NCI-H2081 (cell line): Measurements from ENCODE around the gene ERICH6B.

ENCODE experiments used
- DNase-seq, 2 experiments: peaks; one replicate each; lab custom pipeline; 2025; lab: John Stamatoyannopoulos, UW

ERICH6B gene

GRCh38 chr13:45542391-45542790, 73.1 kb downstream of the ERICH6B start:
- DNase-seq: no peak

GRCh38 chr13:45541806-45542205, 73.7 kb downstream of the ERICH6B start:
- DNase-seq: no peak

- no peak for DNase-seq
Measured at GRCh38 chr13:45540864-45541263, 74.7 kb downstream of the ERICH6B start.

GRCh38 chr13:45540195-45540594, 75.3 kb downstream of the ERICH6B start:
- DNase-seq: no peak

GRCh38 chr13:45538382-45538781, 77.2 kb downstream of the ERICH6B start:
- DNase-seq: peak; percentile 1 to 19

GRCh38 chr13:45537516-45537915, 78.0 kb downstream of the ERICH6B start:
- DNase-seq: no peak

- no peak for DNase-seq
Measured at GRCh38 chr13:45536224-45536623, 79.3 kb downstream of the ERICH6B start.

- DNase-seq: no peak
Measured at GRCh38 chr13:45534604-45535003, 80.9 kb downstream of the ERICH6B start.

- no peak for DNase-seq
Measured at GRCh38 chr13:45529758-45530157, 85.8 kb downstream of the ERICH6B start.

GRCh38 chr13:45527699-45528462, 87.7 kb downstream of the ERICH6B start:
- no peak for DNase-seq

GRCh38 chr13:45522571-45522970, 93.0 kb downstream of the ERICH6B start:
- DNase-seq: no peak

- no peak for DNase-seq
Measured at GRCh38 chr13:45521297-45521696, 94.2 kb downstream of the ERICH6B start.

- no peak for DNase-seq
Measured at GRCh38 chr13:45519493-45519892, 96.0 kb downstream of the ERICH6B start.

- no peak for DNase-seq
Measured at GRCh38 chr13:45518525-45519245, 96.9 kb downstream of the ERICH6B start.

GRCh38 chr13:45516757-45517156, 98.8 kb downstream of the ERICH6B start:
- DNase-seq: no peak

GRCh38 chr13:45512098-45512496, 103.4 kb downstream of the ERICH6B start:
- DNase-seq: no peak

- peak; percentile 39 to 53 for DNase-seq
Measured at GRCh38 chr13:45511310-45512097, 104.0 kb downstream of the ERICH6B start.

- no peak for DNase-seq
Measured at GRCh38 chr13:45510672-45511071, 104.9 kb downstream of the ERICH6B start.

- DNase-seq: no peak
Measured at GRCh38 chr13:45508776-45509175, 106.8 kb downstream of the ERICH6B start.

GRCh38 chr13:45506811-45507210, 108.7 kb downstream of the ERICH6B start:
- no peak for DNase-seq

GRCh38 chr13:45503658-45504057, 111.9 kb downstream of the ERICH6B start:
- no peak for DNase-seq

- no peak for DNase-seq
Measured at GRCh38 chr13:45501175-45501526, 114.4 kb downstream of the ERICH6B start.
